Neuronal stem cell (in vitro differentiated cells): ENCODE data around the gene SMAD3.

Experiments used
- DNase-seq: peaks from one replicate; pipeline ENCODE4 v3.0.0-alpha.2; 2013; ENCODE audit warnings: low spot score
- H2AFZ ChIP-seq: one replicate; pipeline ENCODE4 v1.6.1; 2013; ENCODE audit warnings: mild to moderate bottlenecking, low read length, inconsistent platforms
- H2AK5ac ChIP-seq: 2 replicates; pipeline ENCODE4 v1.6.1; 2013; ENCODE audit warnings: low read depth, mild to moderate bottlenecking, inconsistent platforms, low read length, moderate library complexity, mixed read lengths
- H2BK120ac ChIP-seq: 2 replicates; pipeline ENCODE4 v1.6.1; 2013; ENCODE audit warnings: low read depth, mild to moderate bottlenecking, inconsistent platforms, low read length, moderate library complexity, mixed read lengths
- H2BK12ac ChIP-seq: one replicate; pipeline ENCODE4 v1.6.1; 2013; ENCODE audit warnings: low read length, inconsistent platforms
- H2BK15ac ChIP-seq: 2 replicates; pipeline ENCODE4 v1.6.1; 2013; ENCODE audit warnings: mild to moderate bottlenecking, low read length, inconsistent platforms, mixed read lengths
- H2BK5ac ChIP-seq: one replicate; pipeline ENCODE4 v1.6.1; 2013; ENCODE audit warnings: inconsistent platforms, mild to moderate bottlenecking, low read length, moderate library complexity
- H3K14ac ChIP-seq: one replicate; pipeline ENCODE4 v1.6.1; 2013; ENCODE audit warnings: low read length, inconsistent platforms
- H3K18ac ChIP-seq: 2 replicates; pipeline ENCODE4 v1.6.1; 2013; ENCODE audit warnings: low read length, inconsistent platforms
- H3K23ac ChIP-seq: 2 replicates; pipeline ENCODE4 v1.6.1; 2013; ENCODE audit warnings: low read depth, mild to moderate bottlenecking, mixed read lengths, low read length, inconsistent platforms; ENCODE audit not compliant: poor library complexity
- H3K27ac ChIP-seq: replicated peaks from 3 replicates; pipeline ENCODE4 v1.5.1; 2013; ENCODE audit warnings: low read length, inconsistent platforms
- H3K27me3 ChIP-seq, 3 experiments: 2 replicates each; pipeline ENCODE4 v1.6.1; 2013; ENCODE audit warnings: low read length in 3 of 3, mild to moderate bottlenecking in 2 of 3, inconsistent platforms in 1 of 3, low read depth in 1 of 3, mixed read lengths in 1 of 3, moderate library complexity in 1 of 3; ENCODE audit not compliant: control insufficient read depth in 3 of 3, insufficient read depth in 3 of 3
- H3K36me3 ChIP-seq, 2 donors: replicated peaks in 1 of 2; 2 replicates each; pipeline ENCODE4 v1.6.1; 2013; ENCODE audit warnings: low read length in 2 of 2; ENCODE audit not compliant: control insufficient read depth in 2 of 2, insufficient read depth in 2 of 2
- H3K4ac ChIP-seq: 2 replicates; pipeline ENCODE4 v1.6.1; 2013; ENCODE audit warnings: inconsistent platforms, mild to moderate bottlenecking, low read length, moderate library complexity
- H3K4me1 ChIP-seq, 2 donors: 1 replicate in 1 of 2; 2 replicates in 1 of 2; pipeline ENCODE4 v1.6.1; 2013; ENCODE audit warnings: low read length in 2 of 2, low read depth in 1 of 2; ENCODE audit not compliant: control insufficient read depth in 2 of 2, insufficient read depth in 1 of 2
- H3K4me2 ChIP-seq: one replicate; pipeline ENCODE4 v1.6.1; 2013; ENCODE audit warnings: mild to moderate bottlenecking, low read length, inconsistent platforms; ENCODE audit not compliant: insufficient read depth, poor library complexity, severe bottlenecking
- H3K4me3 ChIP-seq, 2 donors: 2 replicates each; pipeline ENCODE4 v1.5.1; 2013; ENCODE audit warnings: low read length in 2 of 2, mild to moderate bottlenecking in 2 of 2, inconsistent platforms in 1 of 2, moderate library complexity in 1 of 2
- H3K79me1 ChIP-seq: one replicate; pipeline ENCODE4 v1.6.1; 2013; ENCODE audit warnings: low read depth, mild to moderate bottlenecking, inconsistent platforms, low read length, moderate library complexity
- H3K9ac ChIP-seq: one replicate; pipeline ENCODE4 v1.6.1; 2013; ENCODE audit warnings: mild to moderate bottlenecking, low read depth, low read length, inconsistent platforms; ENCODE audit not compliant: poor library complexity
- H3K9me3 ChIP-seq, 2 donors: replicated peaks in 1 of 2; 2 replicates each; pipeline versions ENCODE3 to v1.6.1; 2013; ENCODE audit warnings: low read length in 2 of 2, mild to moderate bottlenecking in 2 of 2, inconsistent platforms in 1 of 2, low read depth in 1 of 2, mixed read lengths in 1 of 2, moderate library complexity in 1 of 2; ENCODE audit not compliant: control insufficient read depth in 2 of 2, insufficient read depth in 1 of 2
- H4K8ac ChIP-seq: one replicate; pipeline ENCODE4 v1.6.1; 2013; ENCODE audit warnings: low read depth, mild to moderate bottlenecking, inconsistent platforms, low read length, moderate library complexity
- H4K91ac ChIP-seq: one replicate; pipeline ENCODE4 v1.6.1; 2013; ENCODE audit warnings: low read length, low read depth, mild to moderate bottlenecking, inconsistent platforms; ENCODE audit not compliant: poor library complexity
- WGBS, 2 donors: extraction: QIAGEN DNeasy Blood & Tissue Kit; methylation state at CpG; one replicate each; pipeline ENCODE4 v1.1.7; 2013; ENCODE audit warnings: missing lambda C conversion rate in 2 of 2, mixed read lengths in 1 of 2; ENCODE audit not compliant: insufficient read length in 2 of 2, insufficient replicate concordance in 1 of 2; ENCODE audit errors: extremely low coverage in 2 of 2; 5-methylcytosine and 5-hydroxymethylcytosine counted together

SMAD3 gene

DNA sequence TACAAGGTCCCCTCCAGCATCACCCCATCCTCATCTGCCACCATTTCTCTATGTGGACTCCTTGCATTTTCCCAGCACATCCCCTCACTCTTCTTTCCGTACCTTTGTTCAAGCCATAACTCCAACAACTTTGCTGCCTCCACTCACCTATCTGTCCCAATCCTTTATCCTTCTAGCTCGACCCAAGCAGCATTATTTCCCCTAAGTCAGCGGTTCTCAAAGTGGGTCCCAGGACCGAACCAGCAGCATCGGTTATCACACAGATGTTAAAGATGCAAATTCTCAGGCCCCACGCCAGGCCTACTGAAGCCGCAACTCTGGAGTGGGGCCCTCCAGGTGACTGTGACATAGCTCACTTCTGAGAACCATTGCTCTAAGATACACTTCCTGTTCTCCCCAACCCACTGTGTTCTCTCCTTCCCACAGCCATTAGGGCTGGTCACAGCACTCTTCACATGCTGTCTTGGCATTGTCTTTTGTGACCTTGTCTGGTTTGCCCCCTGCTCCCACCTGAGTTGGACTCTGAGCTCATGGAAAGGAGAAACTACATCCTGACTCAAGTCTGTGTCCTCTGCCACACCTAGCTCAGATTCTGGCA lies 132.9 kb downstream of the SMAD3 start:
- H3K27me3 ChIP-seq = no peaks in the 10 kb centered on the region
- no peak overlapping the region for H3K4ac ChIP-seq
- H3K23ac ChIP-seq = no peak overlapping the region
- H2BK15ac ChIP-seq = no peak overlapping the region
- H3K9me3 ChIP-seq = no peaks in the 10 kb centered on the region
- no peak overlapping the region for H2BK5ac ChIP-seq
- H3K36me3 ChIP-seq = peaks cover 6 to 60% of the 10 kb centered on the region in 2 donors
- no peak overlapping the region for H4K8ac ChIP-seq
- no peaks in the 10 kb centered on the region for H3K79me1 ChIP-seq
- no peak overlapping the region for H3K9ac ChIP-seq
- no peak overlapping the region for H2AK5ac ChIP-seq
- H2AFZ ChIP-seq = no peak overlapping the region
- no peak overlapping the region for H3K14ac ChIP-seq
- H3K4me2 ChIP-seq = no peak overlapping the region
- H3K18ac ChIP-seq = no peak overlapping the region
- H2BK12ac ChIP-seq = no peak overlapping the region
- no CpG with 5 or more reads among the region's 7 CpGs for WGBS, 2 donors
- peaks cover 8 to 12% of the 10 kb centered on the region in 2 donors for H3K4me1 ChIP-seq
- peak overlapping the region; percentile 12 for H4K91ac ChIP-seq
- DNase-seq = no peak
- H3K27ac ChIP-seq = no peak overlapping the region
- no peak overlapping the region for H3K4me3 ChIP-seq
- H2BK120ac ChIP-seq = no peak overlapping the region

DNA sequence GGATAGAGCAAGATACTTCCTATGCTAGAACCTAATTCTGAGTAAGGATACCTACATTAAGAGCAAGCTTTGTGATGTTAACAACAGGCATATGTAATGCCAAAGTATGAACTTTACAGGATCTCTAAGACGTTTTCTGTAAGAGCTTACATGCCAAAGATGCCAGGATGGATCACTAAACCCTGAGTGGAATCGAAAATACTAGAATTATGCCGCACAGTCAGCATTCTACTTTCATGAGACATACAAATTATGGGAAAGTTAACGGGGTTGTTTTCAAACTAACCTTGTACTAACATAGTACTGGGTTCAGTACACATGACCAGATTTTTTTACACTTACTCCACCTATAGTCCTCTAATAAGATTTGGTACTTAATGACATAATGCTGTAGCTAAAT lies 134.0 kb downstream of the SMAD3 start:
- WGBS, 2 donors = no CpG with 5 or more reads among the region's 4 CpGs
- no peak overlapping the region for H3K4me3 ChIP-seq
- H3K27me3 ChIP-seq = no peaks in the 10 kb centered on the region
- H3K18ac ChIP-seq = no peak overlapping the region
- peaks cover 6 to 60% of the 10 kb centered on the region in 2 donors for H3K36me3 ChIP-seq
- no peak overlapping the region for H3K9ac ChIP-seq
- no peak overlapping the region for H2BK15ac ChIP-seq
- no peak overlapping the region for H3K14ac ChIP-seq
- peaks cover 8 to 12% of the 10 kb centered on the region in 2 donors for H3K4me1 ChIP-seq
- no peak for DNase-seq
- H2AK5ac ChIP-seq = no peak overlapping the region
- H2BK12ac ChIP-seq = no peak overlapping the region
- no peaks in the 10 kb centered on the region for H3K9me3 ChIP-seq
- H4K8ac ChIP-seq = no peak overlapping the region
- no peak overlapping the region for H4K91ac ChIP-seq
- H3K4ac ChIP-seq = no peak overlapping the region
- no peak overlapping the region for H3K4me2 ChIP-seq
- no peak overlapping the region for H2BK5ac ChIP-seq
- no peak overlapping the region for H3K23ac ChIP-seq
- H3K79me1 ChIP-seq = no peaks in the 10 kb centered on the region
- H2BK120ac ChIP-seq = no peak overlapping the region
- H3K27ac ChIP-seq = no peak overlapping the region
- no peak overlapping the region for H2AFZ ChIP-seq

DNA sequence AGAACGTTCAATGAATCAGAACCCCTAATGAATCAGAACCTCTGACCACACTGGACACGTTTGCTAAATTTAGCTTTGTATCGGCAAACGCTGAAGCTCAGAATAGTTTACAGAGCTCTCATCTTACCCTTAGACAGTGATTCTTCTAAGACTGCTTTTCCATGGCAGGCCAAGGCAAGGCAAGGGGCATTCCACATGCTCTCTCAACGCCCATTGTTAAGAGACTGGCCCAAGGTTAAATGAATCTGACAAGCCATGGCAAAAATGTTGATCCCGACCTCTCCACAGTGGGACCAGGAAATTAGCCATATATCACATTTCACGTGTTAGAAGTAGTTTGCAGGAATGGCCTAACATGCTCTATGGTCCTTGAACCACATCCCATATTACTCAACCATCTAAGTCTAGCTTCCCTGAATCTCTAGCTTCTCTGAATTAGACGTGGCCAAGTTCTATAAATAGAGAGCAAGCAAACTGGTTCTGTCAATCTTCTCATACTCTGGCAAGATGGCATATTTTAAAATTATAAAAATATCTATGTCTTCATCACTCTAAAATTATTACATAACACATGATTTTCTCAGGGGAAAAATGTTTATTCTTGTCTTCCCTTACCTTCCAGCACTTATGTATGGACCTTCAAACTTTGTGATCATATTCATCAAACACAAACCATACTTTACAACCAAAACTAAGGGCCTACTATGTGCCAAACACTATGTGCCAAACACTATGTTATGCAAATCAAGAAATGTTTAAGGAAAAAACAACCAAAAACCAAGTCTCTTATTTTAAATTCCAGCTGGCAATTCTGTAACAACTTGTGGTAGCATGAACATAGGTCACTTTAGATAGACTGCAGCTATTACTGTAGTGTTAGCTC lies 134.7 kb downstream of the SMAD3 start:
- Histone ChIP-seq H3K14ac (no peak overlapping the region), H2AFZ (no peak overlapping the region), H2BK15ac (no peak overlapping the region), H3K9me3 (no peaks in the 10 kb centered on the region), H2AK5ac (no peak overlapping the region), H3K18ac (no peak overlapping the region), H2BK12ac (no peak overlapping the region), H3K4me3 (no peak overlapping the region), H4K91ac (no peak overlapping the region), H2BK5ac (no peak overlapping the region), H3K4ac (no peak overlapping the region), H3K4me2 (no peak overlapping the region), H3K36me3 (peaks cover 6 to 52% of the 10 kb centered on the region in 2 donors), H3K27ac (no peak overlapping the region), H3K9ac (no peak overlapping the region), H3K79me1 (no peaks in the 10 kb centered on the region), H3K27me3 (no peaks in the 10 kb centered on the region), H3K23ac (no peak overlapping the region), H3K4me1 (peaks cover 8 to 12% of the 10 kb centered on the region in 2 donors), H2BK120ac (no peak overlapping the region), H4K8ac (no peak overlapping the region)
- no CpG with 5 or more reads among the region's 8 CpGs for WGBS, 2 donors
- no peak for DNase-seq

DNA sequence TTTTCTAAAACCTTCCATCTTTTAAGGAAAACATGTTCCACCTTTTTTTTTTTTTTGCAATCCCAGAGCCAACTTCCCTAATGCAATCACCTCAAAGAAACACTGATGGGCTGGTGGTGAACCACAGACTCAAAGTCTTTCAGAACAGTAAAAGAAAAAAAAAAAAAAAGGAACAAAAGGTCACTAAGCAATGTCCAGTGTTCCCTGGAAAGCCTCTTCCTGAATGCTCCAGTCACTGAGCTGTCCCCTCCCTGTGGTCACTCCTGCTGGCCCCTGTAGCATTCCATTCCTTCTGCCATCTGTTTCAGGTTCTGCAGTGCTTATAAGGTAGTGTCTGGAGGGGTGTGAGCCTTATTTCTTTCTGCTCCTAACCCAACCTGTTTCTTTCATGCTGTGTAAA lies 135.7 kb downstream of the SMAD3 start:
- Histone ChIP-seq H3K9me3 (no peaks in the 10 kb centered on the region), H3K4me3 (no peak overlapping the region), H3K9ac (no peak overlapping the region), H2BK15ac (no peak overlapping the region), H2AK5ac (no peak overlapping the region), H3K4ac (no peak overlapping the region), H3K18ac (no peak overlapping the region), H3K4me2 (peak overlapping the region; percentile 28), H4K8ac (no peak overlapping the region), H3K36me3 (peaks cover 8 to 55% of the 10 kb centered on the region in 2 donors), H2BK120ac (no peak overlapping the region), H3K79me1 (no peaks in the 10 kb centered on the region), H3K27me3 (no peaks in the 10 kb centered on the region), H2AFZ (no peak overlapping the region), H3K4me1 (peaks cover 8 to 12% of the 10 kb centered on the region in 2 donors), H3K23ac (no peak overlapping the region), H2BK5ac (no peak overlapping the region), H2BK12ac (no peak overlapping the region), H3K14ac (no peak overlapping the region), H4K91ac (no peak overlapping the region), H3K27ac (peak overlapping the region; percentile 50)
- DNase-seq = peak; percentile 47
